CD8-positive, alpha-beta memory T cell (primary cell): ENCODE measurements around the gene IL10RB. TPM values are rescaled to one million over a fixed set of nuclear protein-coding genes. Genes with fewer than 3 reads are reported as not detected.

Source experiments
- CTCF ChIA-PET: fragments of 350-600 bp; sonication (Branson Sonifier 250); formaldehyde crosslinking; loops from one replicate; lab custom pipeline; 2021; ENCODE audit warnings: antibody characterized with exemption; lab: Charles Lee
- POLR2A ChIA-PET: fragments of 350-600 bp; sonication (Branson Sonifier 250); formaldehyde crosslinking; loops from one replicate; lab custom pipeline; 2021; ENCODE audit warnings: antibody characterized with exemption; lab: Charles Lee
- DNase-seq, 5 donors: peaks; one replicate each; pipeline versions ENCODE4 v3.0.0 to v3.0.0-alpha.2; 2020 to 2022; ENCODE audit warnings: mixed read lengths in 1 of 5
- H3K27ac ChIP-seq: one replicate; pipeline ENCODE4 v1.7.0; 2013; ENCODE audit warnings: low read depth, mild to moderate bottlenecking, low read length, moderate library complexity
- H3K27me3 ChIP-seq: 2 replicates; pipeline ENCODE4 v1.7.0; 2013; ENCODE audit warnings: low read length, mild to moderate bottlenecking; ENCODE audit not compliant: insufficient read depth, poor library complexity, severe bottlenecking
- H3K36me3 ChIP-seq: 2 replicates; pipeline ENCODE4 v1.7.0; 2013; ENCODE audit warnings: mild to moderate bottlenecking, low read length, moderate library complexity; ENCODE audit not compliant: insufficient read depth
- H3K4me1 ChIP-seq: 2 replicates; pipeline ENCODE4 v1.7.0; 2013; ENCODE audit warnings: mild to moderate bottlenecking, low read length, moderate library complexity; ENCODE audit not compliant: insufficient read depth
- H3K4me3 ChIP-seq: 2 replicates; pipeline ENCODE4 v1.7.0; 2013; ENCODE audit warnings: mild to moderate bottlenecking, low read length
- H3K9me3 ChIP-seq: 2 replicates; pipeline ENCODE4 v1.7.0; 2013; ENCODE audit warnings: mild to moderate bottlenecking, low read length
- H3K27ac Mint-ChIP-seq, 8 donors: one replicate each; pipeline ENCODE4 v1.8.0; 2020 to 2021; ENCODE audit warnings: mixed read lengths in 8 of 8, mild to moderate bottlenecking in 6 of 8, inconsistent platforms in 3 of 8, moderate library complexity in 3 of 8
- H3K27me3 Mint-ChIP-seq, 2 donors: one replicate each; pipeline ENCODE4 v1.8.0; 2020 to 2021; ENCODE audit warnings: mixed read lengths in 2 of 2, mild to moderate bottlenecking in 1 of 2, moderate library complexity in 1 of 2
- H3K36me3 Mint-ChIP-seq, 3 donors: one replicate each; pipeline ENCODE4 v1.8.0; 2020 to 2021; ENCODE audit warnings: mixed read lengths in 3 of 3, inconsistent platforms in 1 of 3, mild to moderate bottlenecking in 1 of 3
- H3K4me1 Mint-ChIP-seq, 3 donors: one replicate each; pipeline ENCODE4 v1.8.0; 2020 to 2021; ENCODE audit warnings: mixed read lengths in 3 of 3, inconsistent platforms in 1 of 3, mild to moderate bottlenecking in 1 of 3
- H3K4me3 Mint-ChIP-seq, 7 donors: one replicate each; pipeline ENCODE4 v1.8.0; 2020 to 2021; ENCODE audit warnings: mixed read lengths in 7 of 7, mild to moderate bottlenecking in 6 of 7, moderate library complexity in 4 of 7, inconsistent platforms in 2 of 7
- H3K9me3 Mint-ChIP-seq, 5 donors: one replicate each; pipeline ENCODE4 v1.8.0; 2020 to 2022; ENCODE audit warnings: mixed read lengths in 5 of 5, mild to moderate bottlenecking in 3 of 5, moderate library complexity in 2 of 5, inconsistent platforms in 1 of 5
- polyA plus RNA-seq: library from polyadenylated mRNA; unstranded; fragments of 300-500 nt; fragmentation: Illumina TruSeq; gene quantifications from one replicate; pipeline ENCODE4 v1.2.3, GENCODE V29; 2021
- total RNA-seq, 2 experiments: library from RNA; stranded (reverse); gene quantifications; one replicate each; pipeline ENCODE4 v1.2.3, GENCODE V29; 2021

IL10RB gene
- total and polyA plus RNA-seq, 3 experiments from 2014 or later = 23.4 to 51.4 (median 25.3) TPM

DNA sequence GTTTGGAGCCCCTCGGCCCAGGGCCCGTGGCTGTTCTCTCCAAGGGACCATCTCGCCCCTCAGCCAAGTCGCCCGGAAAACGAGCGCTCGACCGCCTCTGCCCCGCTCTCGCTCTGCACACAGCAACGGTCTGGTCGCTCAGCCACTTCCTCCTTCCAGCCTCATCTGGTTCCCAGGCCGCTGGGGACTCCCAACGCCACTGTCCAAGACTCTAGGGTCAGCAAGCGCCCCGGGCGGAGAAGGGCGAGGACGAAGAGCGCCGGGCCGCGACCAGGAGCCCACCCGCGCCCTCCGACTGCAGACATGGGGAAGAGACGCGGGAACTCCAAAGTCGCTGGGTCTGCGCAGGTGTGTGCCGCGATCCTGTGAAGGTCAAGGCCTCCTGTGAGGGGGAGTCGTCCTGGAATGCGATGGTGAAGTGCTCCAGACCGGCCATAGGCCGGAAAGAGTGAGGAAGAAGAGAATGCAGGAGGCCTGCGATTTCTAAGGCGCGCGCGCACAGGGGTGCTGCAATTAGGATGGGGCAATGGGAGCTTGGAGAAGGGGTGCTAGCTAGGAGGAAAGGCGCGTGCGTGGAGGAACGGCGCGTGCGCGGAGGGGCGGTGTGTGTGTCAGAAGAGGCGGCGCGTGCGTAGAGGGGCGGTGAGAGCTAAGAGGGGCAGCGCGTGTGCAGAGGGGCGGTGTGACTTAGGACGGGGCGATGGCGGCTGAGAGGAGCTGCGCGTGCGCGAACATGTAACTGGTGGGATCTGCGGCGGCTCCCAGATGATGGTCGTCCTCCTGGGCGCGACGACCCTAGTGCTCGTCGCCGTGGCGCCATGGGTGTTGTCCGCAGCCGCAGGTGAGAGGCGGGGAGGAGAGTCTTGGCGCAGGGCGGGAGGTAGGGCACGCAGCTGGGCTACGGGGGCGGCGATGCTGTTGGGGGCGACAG lies 58.4 kb downstream of the IL10RB start, which contains the start of gene IFNAR1:
IFNAR1 (plus strand) TSS at position 680 of the 931 bp plus-strand sequence; CDS start at position 766, 86 bp downstream.
- Histone ChIP-seq H3K4me3 (peak within 1 kb of the TSS; percentile 72), H3K4me1 (peaks cover 40% of the 10 kb centered on the region), H3K9me3 (no peaks in the 10 kb centered on the region), H3K27me3 (no peaks in the 10 kb centered on the region), H3K27ac (peak within 1 kb of the TSS; percentile 94), H3K36me3 (no peaks in the 10 kb centered on the region)
- H3K27ac Mint-ChIP-seq = no peak within 1 kb of the TSS
- H3K4me1 Mint-ChIP-seq = peaks cover 8 to 32% (median 25%) of the 10 kb centered on the region in 3 donors
- no peak within 1 kb of the TSS for H3K4me3 Mint-ChIP-seq
- H3K9me3 Mint-ChIP-seq = no peaks in the 10 kb centered on the region
- peaks cover 0 to 5% (median 0%) of the 10 kb centered on the region in 3 donors for H3K36me3 Mint-ChIP-seq
- peak; percentile 96 to 100 (median 98) for DNase-seq
- H3K27me3 Mint-ChIP-seq = no peaks in the 10 kb centered on the region
- CTCF ChIA-PET = interaction anchor here (0.6 to 2.3 kb wide), 17 partner anchors 14 to 553 kb away, joined by 3 to 31 read pairs (median 3); partner anchors contain the start of gene PAXBP1
- POLR2A ChIA-PET = interaction anchor here (0.5 to 2.0 kb wide), 16 partner anchors 37 to 553 kb away, joined by 3 to 37 read pairs (median 4); partner anchors contain the start of genes DNAJC28, GART, IL10RB and PAXBP1

DNA sequence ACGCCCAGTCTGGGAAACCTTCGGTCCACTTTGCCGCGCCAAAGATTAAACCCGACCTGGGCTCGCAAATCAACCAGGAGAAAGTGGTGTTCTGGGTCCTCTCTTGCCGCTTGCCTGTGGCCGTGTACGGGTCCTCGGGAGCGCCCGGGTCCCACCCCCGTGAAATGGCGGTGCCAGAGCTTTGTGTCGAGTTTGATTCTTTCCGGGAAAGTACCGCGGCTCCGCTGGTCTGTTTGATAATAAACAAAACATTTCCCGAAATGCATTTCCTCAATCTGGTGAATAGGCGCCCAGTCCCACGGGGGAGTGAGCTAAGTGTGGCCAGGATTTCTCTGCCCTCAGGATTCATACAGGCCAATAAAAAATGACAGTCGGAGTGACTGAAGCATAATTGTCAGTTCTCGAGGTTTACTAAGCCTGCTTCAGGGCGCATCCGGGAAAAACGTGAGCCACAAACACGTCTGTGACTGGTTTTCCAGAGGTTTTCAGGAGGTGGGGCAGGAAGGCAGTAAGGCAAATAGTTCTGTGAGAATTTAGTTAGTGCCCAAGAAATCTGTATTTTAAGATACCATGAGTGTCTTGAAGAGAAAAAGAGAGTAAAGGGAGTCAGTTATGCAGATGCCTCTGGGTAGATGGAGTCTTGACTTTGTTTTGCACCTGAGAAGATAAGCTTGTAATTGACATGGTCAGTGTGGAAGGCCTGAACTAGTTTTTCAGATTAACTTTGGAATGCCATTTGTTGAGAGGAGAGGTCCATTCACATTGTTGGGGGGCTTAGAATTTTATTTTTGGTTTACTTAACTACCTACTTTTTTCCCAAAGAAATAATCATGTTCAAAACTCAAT lies 59.3 kb downstream of the IL10RB start:
- peak overlapping the region; percentile 72 for H3K4me3 ChIP-seq
- H3K27me3 ChIP-seq = no peaks in the 10 kb centered on the region
- H3K27me3 Mint-ChIP-seq = no peaks in the 10 kb centered on the region
- H3K9me3 Mint-ChIP-seq = no peaks in the 10 kb centered on the region
- H3K4me1 Mint-ChIP-seq = peaks cover 17 to 41% (median 34%) of the 10 kb centered on the region in 3 donors
- POLR2A ChIA-PET = interaction anchor here (0.5 to 2.0 kb wide), 17 partner anchors 36 to 554 kb away, joined by 3 to 37 read pairs (median 4); partner anchors contain the start of genes DNAJC28, GART, IL10RB and PAXBP1
- H3K4me3 Mint-ChIP-seq = no peak overlapping the region
- H3K36me3 ChIP-seq = no peaks in the 10 kb centered on the region
- H3K27ac ChIP-seq = peak overlapping the region; percentile 94
- peaks cover 40% of the 10 kb centered on the region for H3K4me1 ChIP-seq
- DNase-seq = peak; percentile 51 to 79 (median 68)
- CTCF ChIA-PET = interaction anchor here (0.6 to 2.3 kb wide), 17 partner anchors 13 to 554 kb away, joined by 3 to 31 read pairs (median 3); partner anchors contain the start of gene PAXBP1
- no peak overlapping the region for H3K27ac Mint-ChIP-seq
- H3K9me3 ChIP-seq = no peaks in the 10 kb centered on the region
- peaks cover 0 to 10% (median 0%) of the 10 kb centered on the region in 3 donors for H3K36me3 Mint-ChIP-seq

DNA sequence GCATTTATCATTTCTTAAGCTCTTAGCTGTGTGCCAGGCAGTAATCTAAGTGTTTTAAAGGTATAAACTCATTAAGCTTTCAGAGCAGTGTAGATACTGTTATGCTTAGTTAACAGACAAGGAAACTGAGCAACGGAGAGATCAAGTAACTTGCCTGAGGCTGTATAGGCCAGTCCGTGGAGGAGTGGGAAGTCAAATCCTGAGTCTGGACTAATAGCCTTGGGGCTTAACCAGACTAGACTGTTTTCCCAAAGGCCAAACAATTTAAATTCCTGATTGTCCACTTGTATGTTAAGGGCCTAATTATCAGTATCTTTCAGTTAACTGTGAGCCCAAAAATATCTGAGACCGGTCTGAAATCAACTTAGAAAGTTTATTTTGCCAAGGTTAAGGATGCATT lies 61.2 kb downstream of the IL10RB start:
- no peaks in the 10 kb centered on the region for H3K9me3 Mint-ChIP-seq
- peaks cover 3 to 25% (median 3%) of the 10 kb centered on the region in 3 donors for H3K36me3 Mint-ChIP-seq
- Histone ChIP-seq H3K27ac (no peak overlapping the region), H3K4me3 (peak overlapping the region; percentile 9), H3K36me3 (no peaks in the 10 kb centered on the region), H3K4me1 (peaks cover 58% of the 10 kb centered on the region), H3K27me3 (no peaks in the 10 kb centered on the region), H3K9me3 (no peaks in the 10 kb centered on the region)
- peak overlapping the region in 6 of 7 donors; percentile 11 to 77 (median 40) for H3K4me3 Mint-ChIP-seq
- peaks cover 36 to 60% (median 53%) of the 10 kb centered on the region in 3 donors for H3K4me1 Mint-ChIP-seq
- CTCF ChIA-PET = interaction anchor here (0.9 to 1.2 kb wide), 3 partner anchors 13 to 34 kb away, joined by 3 to 4 read pairs (median 4); no protein-coding TSS in a partner anchor
- DNase-seq = no peak
- H3K27me3 Mint-ChIP-seq = no peaks in the 10 kb centered on the region
- POLR2A ChIA-PET = interaction anchor here (1.9 kb wide), 1 partner anchor 34 kb away, joined by 6 read pairs; no protein-coding TSS in a partner anchor
- peak overlapping the region in 2 of 8 donors; percentile 14 to 17 for H3K27ac Mint-ChIP-seq

DNA sequence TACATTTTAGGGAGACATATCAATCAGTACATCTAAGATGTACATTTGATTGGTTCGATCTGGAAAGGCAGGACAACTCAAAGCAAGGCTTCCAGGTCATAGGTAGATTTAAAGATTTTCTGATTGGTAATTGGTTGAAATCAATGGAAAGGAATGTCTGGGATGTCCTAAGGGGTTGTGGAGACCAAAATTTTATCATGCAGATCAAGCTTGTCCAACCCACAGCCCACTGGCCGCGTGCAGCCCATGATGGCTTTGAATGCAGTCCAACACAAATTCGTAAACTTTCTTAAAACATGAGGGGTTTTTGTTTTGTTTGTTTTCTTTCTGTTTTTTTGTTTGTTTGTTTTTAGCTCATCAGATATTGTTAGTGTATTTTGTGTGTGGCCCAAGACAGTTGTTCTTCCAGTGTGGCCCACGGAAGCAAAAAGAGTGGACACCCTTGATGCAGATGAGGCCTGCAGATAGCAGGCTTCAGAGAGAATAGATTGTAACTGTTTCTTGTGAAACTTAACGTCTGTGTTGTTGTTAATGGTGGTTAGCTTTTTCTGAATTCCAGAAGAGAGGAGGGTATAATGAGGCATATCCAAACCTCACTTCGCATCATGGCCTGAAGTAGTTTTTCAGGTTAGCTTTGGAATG lies 61.7 kb downstream of the IL10RB start:
- Histone ChIP-seq H3K27me3 (no peaks in the 10 kb centered on the region), H3K9me3 (peaks cover 2% of the 10 kb centered on the region), H3K27ac (no peak overlapping the region), H3K36me3 (no peaks in the 10 kb centered on the region), H3K4me3 (peak overlapping the region; percentile 9), H3K4me1 (peaks cover 64% of the 10 kb centered on the region)
- H3K27me3 Mint-ChIP-seq = no peaks in the 10 kb centered on the region
- ChIA-PET POLR2A (interaction anchor here (0.6 to 1.9 kb wide), 2 partner anchors 34 to 123 kb away, joined by 3 to 6 read pairs; no protein-coding TSS in a partner anchor), CTCF (interaction anchor here (0.9 to 1.2 kb wide), 4 partner anchors 12 to 117 kb away, joined by 3 to 4 read pairs (median 4); no protein-coding TSS in a partner anchor)
- H3K4me3 Mint-ChIP-seq = peak overlapping the region in 6 of 7 donors; percentile 6 to 77 (median 42)
- peaks cover 42 to 66% (median 55%) of the 10 kb centered on the region in 3 donors for H3K4me1 Mint-ChIP-seq
- peaks cover 3 to 29% (median 9%) of the 10 kb centered on the region in 3 donors for H3K36me3 Mint-ChIP-seq
- H3K27ac Mint-ChIP-seq = peak overlapping the region in 2 of 8 donors; percentile 17 to 67
- H3K9me3 Mint-ChIP-seq = peaks cover 0 to 4% (median 2%) of the 10 kb centered on the region in 5 donors
- DNase-seq = no peak

DNA sequence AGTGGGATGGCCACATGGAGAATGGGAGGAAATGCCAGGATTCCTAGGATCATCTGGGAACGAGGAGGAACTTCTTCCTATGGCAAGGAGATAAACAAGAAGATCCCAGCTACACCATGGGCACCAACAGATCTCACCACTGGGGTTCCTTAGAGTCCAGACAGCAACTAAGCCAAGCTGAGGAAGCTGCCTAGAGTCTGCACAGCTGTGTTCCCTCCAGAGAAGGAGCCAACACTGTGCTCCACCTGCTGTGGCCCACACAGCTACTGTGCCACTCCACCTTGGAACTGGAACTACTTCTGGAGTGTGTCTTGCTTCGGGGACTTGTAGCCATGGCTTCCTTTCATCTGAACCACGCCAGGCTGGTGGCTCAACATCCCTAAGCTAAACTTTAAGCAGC lies 64.6 kb downstream of the IL10RB start:
- no peaks in the 10 kb centered on the region for H3K27me3 Mint-ChIP-seq
- Histone ChIP-seq H3K36me3 (no peaks in the 10 kb centered on the region), H3K27ac (no peak overlapping the region), H3K9me3 (peaks cover 5% of the 10 kb centered on the region), H3K4me3 (no peak overlapping the region), H3K4me1 (peaks cover 58% of the 10 kb centered on the region), H3K27me3 (no peaks in the 10 kb centered on the region)
- CTCF ChIA-PET = interaction anchor here (1.5 to 4.8 kb wide), 4 partner anchors 10 to 115 kb away, joined by 5 to 27 read pairs (median 6); no protein-coding TSS in a partner anchor
- POLR2A ChIA-PET = no interaction called here
- H3K4me1 Mint-ChIP-seq = peaks cover 53 to 85% (median 61%) of the 10 kb centered on the region in 3 donors
- H3K4me3 Mint-ChIP-seq = no peak overlapping the region
- no peak overlapping the region for H3K27ac Mint-ChIP-seq
- H3K9me3 Mint-ChIP-seq = peaks cover 0 to 7% (median 4%) of the 10 kb centered on the region in 5 donors
- H3K36me3 Mint-ChIP-seq = peaks cover 5 to 41% (median 18%) of the 10 kb centered on the region in 3 donors
- no peak for DNase-seq

DNA sequence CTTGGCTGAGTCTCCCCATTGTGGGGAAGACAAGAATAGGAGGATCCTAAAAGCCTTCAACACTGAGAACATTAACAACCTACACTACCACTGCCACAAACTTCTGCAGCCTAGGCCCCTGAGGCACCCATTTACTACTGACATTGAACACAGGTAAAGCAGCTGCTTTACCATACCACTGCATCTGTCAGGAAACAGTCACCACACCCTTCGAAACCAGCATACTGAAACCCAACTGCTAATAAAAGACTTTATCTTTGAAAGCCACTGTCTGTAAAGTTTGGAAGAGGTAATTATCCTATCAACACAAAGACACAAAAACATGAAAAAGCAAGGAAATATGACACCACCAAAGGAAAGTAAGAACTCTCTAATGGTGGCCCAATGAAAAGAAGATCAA lies 66.0 kb downstream of the IL10RB start:
- peaks cover 44% of the 10 kb centered on the region for H3K4me1 ChIP-seq
- POLR2A ChIA-PET = no interaction called here
- H3K4me3 ChIP-seq = no peak overlapping the region

More for the DNA sequence above, 66.0 kb downstream of the IL10RB start:
- no peak overlapping the region for H3K27ac ChIP-seq
- peak overlapping the region in 7 of 8 donors; percentile 6 to 92 (median 46) for H3K27ac Mint-ChIP-seq
- H3K9me3 Mint-ChIP-seq = peaks cover 0 to 7% (median 4%) of the 10 kb centered on the region in 5 donors
- no peaks in the 10 kb centered on the region for H3K27me3 ChIP-seq
- H3K9me3 ChIP-seq = peaks cover 5% of the 10 kb centered on the region
- no peaks in the 10 kb centered on the region for H3K36me3 ChIP-seq
- no peak overlapping the region for H3K4me3 Mint-ChIP-seq
- peaks cover 5 to 43% (median 18%) of the 10 kb centered on the region in 3 donors for H3K36me3 Mint-ChIP-seq
- CTCF ChIA-PET = interaction anchor here (0.9 to 4.8 kb wide), 2 partner anchors 29 to 52 kb away, joined by 3 to 27 read pairs; no protein-coding TSS in a partner anchor
- DNase-seq = no peak
- H3K27me3 Mint-ChIP-seq = no peaks in the 10 kb centered on the region
- peaks cover 53 to 76% (median 53%) of the 10 kb centered on the region in 3 donors for H3K4me1 Mint-ChIP-seq
